Measurements from ENCODE around the gene IER3.
"Not testable (repeated sequence)": the region's sequence is repeated elsewhere in the genome, so short reads cannot be mapped to it uniquely, and the experiment has no call there.

Gene IER3

GRCh38 chr6:30747300-30747687, 2.9 kb upstream of the IER3 start:
- DNase-seq = no peak

DNA sequence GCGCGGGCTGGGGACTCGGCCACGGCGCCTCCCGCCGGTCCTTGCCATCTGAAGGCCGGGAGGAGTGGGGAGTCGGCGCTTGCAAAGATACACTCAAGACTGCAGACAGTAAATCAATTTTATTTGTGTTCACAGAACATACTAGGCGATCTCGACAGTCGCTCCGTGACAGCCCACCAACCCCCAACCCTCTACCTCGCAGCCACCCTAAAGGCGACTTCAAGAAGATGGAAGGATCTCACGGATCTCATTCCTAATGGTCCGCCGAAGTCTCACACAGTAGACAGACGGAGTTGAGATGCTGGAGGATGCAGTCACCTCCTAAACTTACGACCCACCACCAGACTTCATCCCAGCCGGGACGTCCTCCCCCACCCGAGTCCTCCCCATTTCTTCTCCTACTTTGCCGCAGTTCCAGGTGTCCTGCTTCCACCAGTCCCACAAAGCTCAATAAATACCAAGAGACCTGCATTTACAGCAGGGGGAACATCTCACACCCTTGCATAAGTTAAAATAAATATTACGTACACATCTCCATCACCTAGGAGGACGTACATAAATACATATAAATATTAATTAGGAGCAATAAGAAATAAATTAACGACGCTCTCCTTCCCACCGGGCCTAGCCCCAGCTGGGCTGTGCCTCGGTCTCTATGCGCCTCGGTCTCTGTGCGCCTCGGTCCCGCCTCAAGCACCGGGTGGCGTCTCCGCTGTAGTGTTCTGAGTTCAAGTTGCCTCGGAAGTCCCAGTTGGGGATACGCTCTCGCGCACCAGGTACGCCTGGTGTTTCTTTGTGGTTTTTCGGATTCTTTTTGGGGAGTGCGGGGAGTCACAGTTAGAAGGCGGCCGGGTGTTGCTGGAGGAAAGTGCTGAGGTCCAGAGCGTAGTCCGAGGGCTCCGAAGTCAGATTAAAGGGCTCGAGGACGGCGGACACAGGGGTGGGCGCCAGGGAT, 971 bp downstream of the IER3 start:
- DNase-seq = no peak

DNA sequence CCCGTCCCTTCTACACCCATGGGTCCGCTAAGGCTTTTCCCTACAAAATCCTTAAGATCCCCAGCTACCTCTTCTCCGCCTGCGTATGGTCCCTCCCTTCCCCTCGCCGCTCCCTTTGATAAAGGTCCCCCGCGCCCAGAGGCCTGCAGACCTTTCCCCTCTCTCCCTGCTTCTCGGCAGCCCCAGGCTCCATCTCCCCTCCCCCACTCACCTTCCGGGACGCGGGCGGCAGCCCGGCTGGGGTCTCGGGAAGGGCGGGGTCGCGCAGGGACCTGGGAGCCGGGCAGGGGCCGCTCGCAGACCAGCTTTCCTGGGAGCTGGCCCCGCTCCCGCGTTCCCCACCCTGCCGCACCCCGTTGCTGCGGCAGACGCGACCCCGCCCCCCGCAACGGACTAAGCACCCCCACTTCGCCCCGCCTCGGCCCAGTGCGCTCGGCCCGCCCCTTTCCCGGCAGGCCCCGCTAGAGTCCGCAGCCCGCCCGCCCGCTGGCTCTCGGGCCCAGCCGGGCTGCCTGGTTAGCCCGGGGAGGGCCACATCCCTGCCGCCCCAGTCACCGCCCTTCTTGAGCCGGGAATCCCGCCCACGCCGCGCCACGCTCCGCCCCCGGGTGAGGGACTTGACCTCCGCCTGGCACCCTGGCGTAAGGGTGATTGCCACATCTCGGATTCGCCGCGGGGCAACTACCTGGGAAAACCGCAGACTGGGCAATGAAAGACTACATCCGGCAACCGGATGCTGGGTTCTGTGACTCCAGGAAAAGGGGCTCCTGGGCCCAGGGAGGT, 1.8 kb downstream of the IER3 start, which contains the start of gene FLOT1:
TSS of gene FLOT1 (minus strand) at position 372 of the 783 bp plus-strand sequence. CDS start 498 bp downstream, outside the sequence.
- peak; percentile 91 for DNase-seq

DNA sequence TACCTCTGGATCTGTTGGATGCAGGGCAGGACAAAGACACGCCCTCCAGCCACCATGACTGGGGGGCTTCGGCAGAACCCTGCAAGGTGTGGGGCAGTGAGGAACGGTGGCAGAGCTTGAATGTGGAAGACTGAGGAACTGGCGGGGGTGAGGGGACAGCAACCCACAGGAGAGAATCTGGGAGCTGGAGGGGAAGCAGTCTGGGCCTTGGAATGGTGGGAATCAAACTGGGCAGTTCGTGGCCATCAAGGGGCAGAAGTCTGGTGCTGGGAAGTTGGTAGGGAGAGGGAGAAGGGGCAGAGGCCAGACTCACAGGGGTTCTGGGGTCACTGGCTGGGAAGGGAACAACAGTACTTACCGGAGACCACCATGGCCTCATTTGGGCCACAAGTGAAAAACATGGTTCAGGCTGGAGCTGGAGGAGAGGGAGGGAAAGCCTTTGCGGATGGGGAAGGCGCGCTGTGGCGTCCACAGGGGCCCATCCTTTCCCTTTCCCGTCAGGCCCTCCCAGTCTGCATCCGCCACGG, 2.5 kb downstream of the IER3 start:
- no peak for DNase-seq

GRCh38 chr6:30741063-30741779, 3.1 kb downstream of the IER3 start:
- no peak for DNase-seq

DNA sequence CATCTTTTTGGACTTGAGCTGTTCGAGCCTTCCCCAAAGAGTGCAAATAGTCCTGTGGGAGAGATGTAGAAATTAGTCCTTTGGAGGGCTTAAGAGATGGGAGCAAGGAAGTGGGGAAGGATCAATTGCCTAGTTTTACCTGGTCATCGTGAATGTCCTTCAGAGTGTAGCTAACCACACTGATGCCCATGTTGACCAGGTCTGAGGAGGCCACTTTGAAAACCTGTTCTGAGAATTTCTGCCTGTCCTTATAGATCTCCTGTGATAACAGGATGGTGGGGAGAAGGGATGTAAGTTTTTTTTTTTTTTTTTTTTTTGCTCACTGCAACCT, 3.8 kb downstream of the IER3 start:
- no peak for DNase-seq

GRCh38 chr6:30738532-30738931, 5.8 kb downstream of the IER3 start:
- no peak for DNase-seq

- DNase-seq = no peak
Observed at GRCh38 chr6:30735668-30736314, 8.6 kb downstream of the IER3 start.

- DNase-seq = no peak
Observed at GRCh38 chr6:30732237-30732943, 12.0 kb downstream of the IER3 start.

- peak; percentile 82 for DNase-seq
Observed at GRCh38 chr6:30730601-30731435, 13.5 kb downstream of the IER3 start.

DNA sequence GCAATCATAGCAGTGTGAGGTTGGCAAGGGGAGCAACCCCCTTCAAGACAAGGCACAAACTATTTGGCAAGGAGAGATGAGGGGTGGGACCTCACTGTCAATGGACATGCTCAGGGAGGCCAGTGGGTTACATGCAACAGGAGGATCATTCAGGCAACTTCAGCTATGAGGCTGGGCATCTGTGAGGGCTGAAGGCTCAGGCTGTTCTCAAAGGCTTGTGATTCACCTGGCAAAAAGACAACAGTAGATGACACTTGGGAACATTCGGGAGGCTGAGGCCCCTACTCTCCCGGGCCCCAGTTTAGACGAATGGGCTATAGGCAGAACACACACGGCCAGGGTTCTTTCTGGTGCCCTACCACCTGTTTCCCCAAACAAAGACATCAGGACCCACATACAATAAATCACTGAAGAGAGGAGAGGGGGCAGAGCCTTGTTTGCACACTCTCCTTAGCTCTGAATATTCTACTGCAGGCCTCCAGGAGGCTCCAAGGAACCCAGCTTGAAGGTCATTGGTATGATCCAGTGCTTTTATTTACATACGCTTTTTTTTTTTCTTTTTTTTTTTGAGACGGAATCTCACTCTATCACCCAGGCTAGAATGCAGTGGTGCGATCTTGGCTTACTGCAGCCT, 16.3 kb downstream of the IER3 start:
- no peak for DNase-seq

DNA sequence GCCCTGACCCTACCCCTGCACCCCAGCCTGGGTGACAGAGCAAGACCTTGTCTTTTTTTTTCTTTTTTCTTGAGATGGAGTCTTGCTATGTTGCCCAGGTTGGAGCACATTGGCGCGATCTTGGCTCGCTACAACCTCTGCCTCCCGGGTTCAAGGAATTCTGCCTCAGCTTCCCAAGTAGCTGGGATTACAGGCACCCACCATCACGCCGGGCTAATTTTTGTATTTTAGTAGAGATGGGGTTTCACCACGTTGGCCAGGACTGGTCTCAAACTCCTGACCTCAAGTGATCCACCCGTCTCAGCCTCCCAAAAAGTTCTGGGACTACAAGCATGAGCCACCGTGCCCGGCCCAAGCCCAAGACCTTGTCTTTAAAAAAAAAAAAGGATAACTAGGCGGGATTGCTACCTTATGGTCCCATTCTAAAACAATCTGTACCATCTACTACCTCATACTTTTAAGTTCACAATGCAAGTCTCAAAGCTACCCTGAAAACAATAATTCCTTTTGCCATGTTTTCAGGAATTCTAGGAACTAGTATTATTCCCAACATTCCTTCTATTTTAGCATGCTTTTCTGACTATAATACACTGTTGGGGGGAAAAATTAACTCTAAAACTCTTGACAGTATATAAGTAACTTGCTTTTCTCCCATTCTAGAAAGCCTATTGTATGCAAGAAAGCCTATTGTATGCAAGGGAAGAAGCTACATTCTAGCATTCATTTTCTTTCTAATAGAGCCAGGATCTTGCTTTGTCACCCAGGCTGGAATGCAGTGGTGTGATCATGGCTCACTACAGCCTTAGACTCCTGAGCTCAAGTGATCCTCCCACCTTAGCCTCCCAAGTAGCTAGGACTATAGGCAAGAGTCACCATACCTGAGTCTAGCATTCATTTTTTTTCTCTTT, 17.6 kb downstream of the IER3 start:
- no peak for DNase-seq

- no peak for DNase-seq
Observed at GRCh38 chr6:30725713-30726505, 18.4 kb downstream of the IER3 start.

DNA sequence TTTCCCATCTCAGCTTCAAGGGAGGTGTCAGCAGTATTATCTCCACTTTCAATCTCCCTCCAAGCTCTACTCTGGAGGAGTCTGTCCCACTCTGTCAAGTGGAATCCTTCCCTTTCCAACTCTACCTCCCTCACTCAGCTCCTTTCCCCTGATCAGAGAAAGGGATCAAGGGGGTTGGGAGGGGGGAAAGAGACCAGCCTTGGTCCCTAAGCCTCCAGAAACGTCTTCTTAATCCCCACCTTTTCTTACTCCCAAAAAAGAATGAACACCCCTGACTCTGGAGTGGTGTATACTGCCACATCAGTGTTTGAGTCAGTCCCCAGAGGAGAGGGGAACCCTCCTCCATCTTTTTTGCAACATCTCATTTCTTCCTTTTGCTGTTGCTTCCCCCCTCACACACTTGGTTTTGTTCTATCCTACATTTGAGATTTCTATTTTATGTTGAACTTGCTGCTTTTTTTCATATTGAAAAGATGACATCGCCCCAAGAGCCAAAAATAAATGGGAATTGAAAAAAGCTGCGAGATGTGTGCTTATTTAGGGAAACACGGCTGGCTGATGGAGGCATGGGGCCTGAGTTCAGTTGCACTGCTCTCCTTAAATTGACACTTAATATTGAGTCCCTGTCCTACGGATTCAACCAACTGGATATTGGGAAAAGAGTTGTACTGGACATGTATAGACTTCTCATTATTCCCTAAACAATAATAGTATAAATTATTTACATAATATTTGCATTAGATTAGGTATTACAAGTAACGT, 19.3 kb downstream of the IER3 start:
- DNase-seq = no peak

GRCh38 chr6:30723843-30724741, 20.3 kb downstream of the IER3 start:
- not testable (repeated sequence) for DNase-seq

DNA sequence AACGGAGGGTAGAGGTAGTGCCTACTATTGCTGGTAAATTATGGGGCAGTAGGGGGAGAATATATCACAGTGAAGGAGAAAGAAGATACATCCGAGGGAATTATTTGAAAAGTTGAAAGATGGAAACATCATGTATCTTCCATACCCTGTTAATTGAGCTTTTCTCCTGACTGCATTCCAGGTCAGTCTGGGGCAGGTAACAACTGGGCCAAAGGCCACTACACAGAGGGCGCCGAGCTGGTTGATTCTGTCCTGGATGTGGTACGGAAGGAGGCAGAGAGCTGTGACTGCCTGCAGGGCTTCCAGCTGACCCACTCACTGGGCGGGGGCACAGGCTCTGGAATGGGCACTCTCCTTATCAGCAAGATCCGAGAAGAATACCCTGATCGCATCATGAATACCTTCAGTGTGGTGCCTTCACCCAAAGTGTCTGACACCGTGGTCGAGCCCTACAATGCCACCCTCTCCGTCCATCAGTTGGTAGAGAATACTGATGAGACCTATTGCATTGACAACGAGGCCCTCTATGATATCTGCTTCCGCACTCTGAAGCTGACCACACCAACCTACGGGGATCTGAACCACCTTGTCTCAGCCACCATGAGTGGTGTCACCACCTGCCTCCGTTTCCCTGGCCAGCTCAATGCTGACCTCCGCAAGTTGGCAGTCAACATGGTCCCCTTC, 21.0 kb downstream of the IER3 start:
- not testable (repeated sequence) for DNase-seq

Data from NCI-H510A (cell line).